Astrocyte (in vitro differentiated cells and primary cell): ENCODE measurements around the gene PLEKHH3. TPM values are rescaled to one million over a fixed set of nuclear protein-coding genes. Genes with fewer than 3 reads are reported as not detected.
"Not testable (repeated sequence)": the region's sequence is repeated elsewhere in the genome, so short reads cannot be mapped to it uniquely, and the experiment has no call there.

ENCODE experiments used
- DNase-seq: peaks from one replicate; pipeline ENCODE4 v3.0.0-alpha.2; 2010; ENCODE audit warnings: low read depth
- FAIRE-seq: peaks from 2 replicates; lab custom pipeline; 2011; peaks lifted over from hg19 to GRCh38; lab: Jason Lieb, UNC
- H2AFZ ChIP-seq: 2 replicates; pipeline ENCODE4 v1.6.0; 2012; ENCODE audit warnings: low read depth, low read length, inconsistent platforms
- H3K27ac ChIP-seq: 2 replicates; pipeline ENCODE4 v1.5.1; 2011; ENCODE audit warnings: low read depth, low read length, inconsistent platforms
- H3K27me3 ChIP-seq: 2 replicates; pipeline ENCODE4 v1.6.0; 2011; ENCODE audit warnings: low read length, inconsistent platforms; ENCODE audit not compliant: insufficient read depth
- H3K36me3 ChIP-seq: 2 replicates; pipeline ENCODE4 v1.5.1; 2011; ENCODE audit warnings: low read length, inconsistent platforms; ENCODE audit not compliant: insufficient read depth
- H3K4me1 ChIP-seq: 2 replicates; pipeline ENCODE4 v1.5.1; 2011; ENCODE audit warnings: low read length, inconsistent platforms; ENCODE audit not compliant: insufficient read depth
- H3K4me2 ChIP-seq: 2 replicates; pipeline ENCODE4 v1.6.0; 2012; ENCODE audit warnings: low read length, inconsistent platforms
- H3K4me3 ChIP-seq: 2 replicates; pipeline ENCODE4 v1.5.1; 2011; ENCODE audit warnings: low read depth, mild to moderate bottlenecking, low read length, inconsistent platforms; ENCODE audit not compliant: insufficient read depth
- H3K79me2 ChIP-seq: 2 replicates; pipeline ENCODE4 v1.6.0; 2012; ENCODE audit warnings: mild to moderate bottlenecking, low read length, inconsistent platforms; ENCODE audit not compliant: insufficient read depth
- H3K9ac ChIP-seq: 2 replicates; pipeline ENCODE4 v1.6.0; 2012; ENCODE audit warnings: mild to moderate bottlenecking, low read length, inconsistent platforms
- H3K9me3 ChIP-seq: 2 replicates; pipeline ENCODE4 v1.5.1; 2012; ENCODE audit warnings: low read depth, mild to moderate bottlenecking, low read length, inconsistent platforms; ENCODE audit not compliant: insufficient read depth
- H4K20me1 ChIP-seq: 2 replicates; pipeline ENCODE4 v1.6.0; 2012; ENCODE audit warnings: low read length, inconsistent platforms; ENCODE audit not compliant: insufficient read depth
- H3K27ac Mint-ChIP-seq: one replicate; pipeline ENCODE4 v1.8.0; 2021; ENCODE audit warnings: mild to moderate bottlenecking, mixed read lengths; ENCODE audit not compliant: unreplicated experiment
- H3K27me3 Mint-ChIP-seq: one replicate; pipeline ENCODE4 v1.8.0; 2021; ENCODE audit warnings: low read depth, mixed read lengths; ENCODE audit not compliant: unreplicated experiment
- H3K36me3 Mint-ChIP-seq: one replicate; pipeline ENCODE4 v1.8.0; 2021; ENCODE audit warnings: low read depth, mixed read lengths; ENCODE audit not compliant: unreplicated experiment
- H3K4me1 Mint-ChIP-seq: one replicate; pipeline ENCODE4 v1.8.0; 2021; ENCODE audit warnings: low read depth, mixed read lengths; ENCODE audit not compliant: unreplicated experiment
- H3K4me3 Mint-ChIP-seq: one replicate; pipeline ENCODE4 v1.8.0; 2021; ENCODE audit warnings: mild to moderate bottlenecking, moderate library complexity, mixed read lengths; ENCODE audit not compliant: unreplicated experiment
- H3K9me3 Mint-ChIP-seq: one replicate; pipeline ENCODE4 v1.8.0; 2021; ENCODE audit warnings: mild to moderate bottlenecking, mixed read lengths; ENCODE audit not compliant: unreplicated experiment
- CTCF ChIP-seq: IDR thresholded peaks from 2 replicates; pipeline ENCODE4 v1.5.1; 2011; ENCODE audit warnings: low read depth, mild to moderate bottlenecking, inconsistent platforms, low read length, moderate library complexity; ENCODE audit not compliant: insufficient read depth
- EZH2 ChIP-seq: IDR thresholded peaks from 2 replicates; pipeline ENCODE4 v1.6.1; 2012; ENCODE audit warnings: mild to moderate bottlenecking, low read length, inconsistent platforms; ENCODE audit not compliant: insufficient read depth
- total RNA-seq: library from RNA; stranded (reverse); gene quantifications from 2 replicates; pipeline ENCODE4 v1.2.1, GENCODE V29; 2021

PLEKHH3 gene
- total RNA-seq, 1 donor from 2014 or later: 14.5 TPM

- H3K27me3 ChIP-seq: no peaks in the 10 kb centered on the region
- no peak overlapping the region for H2AFZ ChIP-seq
- TF ChIP-seq EZH2 (no peak), CTCF (no peak)
- Mint-ChIP-seq H3K4me3 (no peak overlapping the region), H3K27ac (no peak overlapping the region), H3K36me3 (no peaks in the 10 kb centered on the region), H3K4me1 (no peaks in the 10 kb centered on the region), H3K9me3 (no peaks in the 10 kb centered on the region), H3K27me3 (peaks cover 2% of the 10 kb centered on the region)
- H3K79me2 ChIP-seq: no peaks in the 10 kb centered on the region
- no peak overlapping the region for H3K4me3 ChIP-seq
- no peaks in the 10 kb centered on the region for H3K36me3 ChIP-seq
- H4K20me1 ChIP-seq: no peaks in the 10 kb centered on the region
- no peaks in the 10 kb centered on the region for H3K9me3 ChIP-seq
- FAIRE-seq: no peak
- no peak overlapping the region for H3K27ac ChIP-seq
- H3K4me1 ChIP-seq: no peaks in the 10 kb centered on the region
- no peak overlapping the region for H3K4me2 ChIP-seq
- no peak for DNase-seq
- no peak overlapping the region for H3K9ac ChIP-seq
Observed at GRCh38 chr17:42632949-42633444, 43.8 kb downstream of the PLEKHH3 start.

DNA sequence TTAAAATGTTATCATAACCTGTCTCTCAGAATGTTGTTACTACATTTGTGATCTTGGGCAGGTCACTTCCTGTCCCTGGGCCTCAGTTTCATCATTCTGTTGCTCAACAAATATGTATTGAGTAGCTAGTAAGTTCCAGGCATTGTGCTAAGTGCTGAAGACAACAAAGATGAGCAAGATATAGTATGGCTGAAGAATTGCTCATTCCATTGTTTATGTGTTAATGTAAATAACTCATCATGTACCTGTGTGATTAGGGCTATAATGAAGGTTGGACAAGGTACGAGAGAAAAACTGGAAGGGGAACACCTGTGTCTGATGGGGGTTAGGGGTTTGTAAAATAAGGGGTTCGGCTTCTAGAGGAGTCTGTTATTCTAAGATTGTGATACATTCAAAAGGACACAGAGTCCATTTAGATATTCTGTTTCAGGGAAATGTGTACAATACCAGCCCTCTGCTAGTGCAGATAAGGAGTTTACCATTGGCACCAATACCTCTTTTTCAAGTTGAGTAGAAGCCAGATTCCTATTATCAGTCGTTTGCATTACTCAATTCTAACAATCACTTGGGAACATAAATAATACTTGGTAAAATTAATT is 47.3 kb downstream of the PLEKHH3 start:
- Mint-ChIP-seq H3K36me3 (no peaks in the 10 kb centered on the region), H3K9me3 (no peaks in the 10 kb centered on the region), H3K4me3 (no peak overlapping the region), H3K27me3 (no peaks in the 10 kb centered on the region), H3K27ac (no peak overlapping the region), H3K4me1 (no peaks in the 10 kb centered on the region)
- H3K36me3 ChIP-seq: no peaks in the 10 kb centered on the region
- no peak for DNase-seq
- no peaks in the 10 kb centered on the region for H3K79me2 ChIP-seq
- no peak overlapping the region for H2AFZ ChIP-seq
- no peaks in the 10 kb centered on the region for H3K4me1 ChIP-seq
- H3K4me3 ChIP-seq: no peak overlapping the region
- H3K27me3 ChIP-seq: no peaks in the 10 kb centered on the region
- FAIRE-seq: no peak
- no peaks in the 10 kb centered on the region for H4K20me1 ChIP-seq
- H3K4me2 ChIP-seq: no peak overlapping the region
- H3K9me3 ChIP-seq: no peaks in the 10 kb centered on the region
- H3K27ac ChIP-seq: no peak overlapping the region
- TF ChIP-seq EZH2 (no peak), CTCF (no peak)
- no peak overlapping the region for H3K9ac ChIP-seq

- FAIRE-seq, H3K27ac Mint-ChIP-seq, H3K4me2 ChIP-seq, DNase-seq, H3K4me3 ChIP-seq, H3K79me2 ChIP-seq, H3K9me3 ChIP-seq, H3K36me3 Mint-ChIP-seq, H3K9me3 Mint-ChIP-seq, H3K4me3 Mint-ChIP-seq, H3K9ac ChIP-seq, H3K4me1 ChIP-seq, H2AFZ ChIP-seq, H3K27me3 Mint-ChIP-seq, H4K20me1 ChIP-seq, H3K4me1 Mint-ChIP-seq, H3K27ac ChIP-seq, H3K27me3 ChIP-seq, H3K36me3 ChIP-seq: not testable (repeated sequence)
Observed at GRCh38 chr17:42627032-42627764, 49.6 kb downstream of the PLEKHH3 start.
